Skeletal muscle satellite cell (primary cell): ENCODE data around the gene PAPPA2.

ENCODE experiments used
- H3K27me3 ChIP-seq: 2 replicates; pipeline ENCODE4 v1.7.0; 2013; ENCODE audit warnings: low read length; ENCODE audit not compliant: control insufficient read depth, insufficient read depth
- H3K36me3 ChIP-seq: 2 replicates; pipeline ENCODE4 v1.7.0; 2013; ENCODE audit warnings: mild to moderate bottlenecking, control low read depth, low read length; ENCODE audit not compliant: insufficient read depth
- H3K4me1 ChIP-seq: 2 replicates; pipeline ENCODE4 v1.7.0; 2013; ENCODE audit warnings: low read length; ENCODE audit not compliant: control insufficient read depth, insufficient read depth
- H3K4me2 ChIP-seq: 2 replicates; pipeline ENCODE4 v1.7.0; 2013; ENCODE audit warnings: mild to moderate bottlenecking, low read length
- H3K4me3 ChIP-seq: 2 replicates; pipeline ENCODE4 v1.7.0; 2013; ENCODE audit warnings: low read length
- H3K9ac ChIP-seq: 2 replicates; pipeline ENCODE4 v1.7.0; 2013; ENCODE audit warnings: mild to moderate bottlenecking, low read depth, low read length, moderate library complexity
- H3K9me3 ChIP-seq: replicated peaks from 2 replicates; pipeline ENCODE4 v1.7.0; 2013; ENCODE audit warnings: mild to moderate bottlenecking, control low read depth, low read length

PAPPA2 gene

GRCh38 chr1:176456795-176457194 lies 6.2 kb upstream of the PAPPA2 start:
- no peak overlapping the region for H3K4me2 ChIP-seq
- no peaks in the 10 kb centered on the region for H3K9me3 ChIP-seq
- H3K36me3 ChIP-seq: no peaks in the 10 kb centered on the region
- H3K4me3 ChIP-seq: no peak overlapping the region
- H3K27me3 ChIP-seq: no peaks in the 10 kb centered on the region
- no peak overlapping the region for H3K9ac ChIP-seq
- H3K4me1 ChIP-seq: no peaks in the 10 kb centered on the region

GRCh38 chr1:176460544-176461336 lies 2.2 kb upstream of the PAPPA2 start:
- H3K9me3 ChIP-seq: no peaks in the 10 kb centered on the region
- H3K36me3 ChIP-seq: no peaks in the 10 kb centered on the region
- H3K4me3 ChIP-seq: no peak overlapping the region
- no peak overlapping the region for H3K4me2 ChIP-seq
- no peaks in the 10 kb centered on the region for H3K4me1 ChIP-seq
- no peak overlapping the region for H3K9ac ChIP-seq
- no peaks in the 10 kb centered on the region for H3K27me3 ChIP-seq

DNA sequence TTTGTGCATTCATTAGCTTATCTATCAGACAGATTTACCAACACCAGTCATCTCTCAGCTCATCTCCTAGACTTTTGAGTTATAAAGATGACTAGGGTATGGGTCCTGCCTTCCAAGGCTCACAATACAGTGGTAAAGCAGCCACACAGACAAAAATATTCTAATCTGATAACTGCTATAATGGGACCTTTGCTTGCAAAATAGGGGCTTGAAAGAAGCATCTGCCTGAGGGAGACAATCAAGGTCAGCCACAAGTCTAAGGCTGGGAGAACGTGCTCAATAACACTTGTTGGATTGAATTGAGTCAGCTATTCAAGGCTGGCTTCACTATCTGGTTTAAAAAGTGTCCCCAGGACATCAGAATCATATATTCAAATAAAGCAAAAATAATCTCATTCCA lies 1.4 kb upstream of the PAPPA2 start:
- no peaks in the 10 kb centered on the region for H3K4me1 ChIP-seq
- H3K9me3 ChIP-seq: no peaks in the 10 kb centered on the region
- H3K36me3 ChIP-seq: no peaks in the 10 kb centered on the region
- no peak overlapping the region for H3K4me2 ChIP-seq
- H3K4me3 ChIP-seq: no peak overlapping the region
- no peak overlapping the region for H3K9ac ChIP-seq
- H3K27me3 ChIP-seq: no peaks in the 10 kb centered on the region

- Histone ChIP-seq H3K9ac (no peak overlapping the region), H3K4me2 (no peak overlapping the region), H3K4me3 (no peak overlapping the region), H3K4me1 (no peaks in the 10 kb centered on the region), H3K36me3 (no peaks in the 10 kb centered on the region), H3K9me3 (no peaks in the 10 kb centered on the region), H3K27me3 (no peaks in the 10 kb centered on the region)
Observed at GRCh38 chr1:176466514-176466913, 3.5 kb downstream of the PAPPA2 start.

DNA sequence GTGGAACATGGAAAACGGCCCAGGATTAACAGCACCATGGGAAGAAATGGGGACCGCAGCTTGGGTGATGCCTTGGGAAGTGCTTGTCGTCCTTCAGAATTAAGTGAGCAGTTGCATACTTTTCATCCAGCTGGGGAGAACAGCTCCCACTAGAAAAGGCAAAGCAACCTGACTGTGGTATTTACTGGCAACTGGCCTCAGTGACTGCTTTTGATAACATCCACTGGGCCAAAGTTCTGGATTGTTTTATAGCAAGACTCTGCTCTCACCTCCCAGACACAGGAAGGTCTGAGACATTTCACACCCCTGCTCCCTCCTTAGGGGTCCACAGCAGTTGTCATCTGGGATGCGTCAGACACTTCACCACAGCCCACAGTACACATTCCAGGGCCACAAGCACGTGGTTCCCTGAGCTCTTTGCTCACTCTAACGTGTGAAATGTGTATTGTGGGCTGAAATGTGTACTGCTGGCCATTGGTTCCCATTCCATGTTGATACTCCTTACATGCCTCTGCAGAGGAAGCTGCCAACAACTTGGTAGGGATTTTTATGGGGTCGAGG lies 6.6 kb downstream of the PAPPA2 start:
- Histone ChIP-seq H3K27me3 (no peaks in the 10 kb centered on the region), H3K9me3 (no peaks in the 10 kb centered on the region), H3K36me3 (no peaks in the 10 kb centered on the region), H3K4me1 (no peaks in the 10 kb centered on the region), H3K9ac (no peak overlapping the region), H3K4me2 (no peak overlapping the region), H3K4me3 (no peak overlapping the region)

DNA sequence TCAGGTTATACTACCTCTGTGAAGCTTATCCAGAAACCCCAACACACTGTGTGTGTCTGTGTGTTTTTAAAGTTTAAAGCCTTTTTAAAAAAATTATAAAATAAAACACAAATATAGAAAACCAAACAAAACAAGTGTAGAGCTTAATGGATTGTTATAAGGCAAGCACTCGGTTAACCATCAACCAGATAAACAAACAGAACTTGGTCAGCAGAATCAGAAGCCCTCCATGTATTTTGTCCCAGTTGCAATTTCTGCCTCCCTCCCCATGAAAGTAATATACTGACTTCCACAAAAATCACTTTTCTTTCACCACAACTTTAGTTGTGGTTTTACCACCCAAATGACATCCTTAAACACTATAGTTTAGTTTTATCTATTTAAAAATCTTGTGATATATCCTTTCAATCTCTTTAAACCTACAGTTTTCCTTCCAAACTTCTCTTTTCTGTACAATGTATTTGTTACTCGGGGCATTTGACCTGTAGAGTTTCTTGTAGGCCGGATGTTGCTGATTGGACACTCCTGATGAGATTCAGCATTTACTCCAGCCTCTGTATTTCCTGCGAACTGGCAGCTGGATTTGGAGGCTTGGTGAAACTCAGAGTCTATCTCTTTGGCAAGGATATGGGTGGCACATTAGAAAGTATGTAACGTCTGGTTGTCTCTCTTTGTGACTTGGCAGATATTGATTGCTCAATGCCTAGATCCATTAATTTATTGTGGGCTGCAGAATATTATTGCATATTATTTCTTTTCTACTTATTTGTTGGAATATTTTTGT lies 8.6 kb downstream of the PAPPA2 start:
- no peaks in the 10 kb centered on the region for H3K9me3 ChIP-seq
- no peaks in the 10 kb centered on the region for H3K4me1 ChIP-seq
- no peaks in the 10 kb centered on the region for H3K36me3 ChIP-seq
- no peak overlapping the region for H3K4me2 ChIP-seq
- no peak overlapping the region for H3K9ac ChIP-seq
- H3K4me3 ChIP-seq: no peak overlapping the region
- H3K27me3 ChIP-seq: no peaks in the 10 kb centered on the region

- Histone ChIP-seq H3K4me3 (no peak overlapping the region), H3K27me3 (no peaks in the 10 kb centered on the region), H3K4me2 (no peak overlapping the region), H3K4me1 (no peaks in the 10 kb centered on the region), H3K9me3 (no peaks in the 10 kb centered on the region), H3K9ac (no peak overlapping the region), H3K36me3 (no peaks in the 10 kb centered on the region)
Observed at GRCh38 chr1:176479971-176480370, 17.0 kb downstream of the PAPPA2 start.

GRCh38 chr1:176480750-176481149 lies 17.8 kb downstream of the PAPPA2 start:
- Histone ChIP-seq H3K9ac (no peak overlapping the region), H3K4me2 (no peak overlapping the region), H3K9me3 (no peaks in the 10 kb centered on the region), H3K36me3 (no peaks in the 10 kb centered on the region), H3K4me1 (no peaks in the 10 kb centered on the region), H3K4me3 (no peak overlapping the region), H3K27me3 (no peaks in the 10 kb centered on the region)

DNA sequence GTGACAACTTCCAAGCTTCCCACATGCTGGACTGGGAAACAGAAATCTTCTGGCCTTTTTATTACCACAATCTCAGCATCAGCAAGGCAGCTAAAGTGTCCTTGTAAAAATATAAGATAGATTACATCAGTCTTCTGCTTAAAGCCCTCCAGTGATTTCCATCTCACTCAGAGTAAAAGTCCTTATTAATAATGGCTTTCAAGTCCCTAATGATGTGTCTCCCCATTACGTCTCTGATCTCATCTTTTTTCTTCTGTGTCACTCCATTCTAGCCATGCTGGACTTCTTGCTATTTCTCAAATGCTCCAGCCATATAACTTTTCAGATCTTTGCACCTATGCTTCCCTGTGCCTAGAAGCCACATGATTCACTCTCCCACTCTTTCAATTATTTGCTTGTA lies 22.1 kb downstream of the PAPPA2 start:
- Histone ChIP-seq H3K36me3 (no peaks in the 10 kb centered on the region), H3K4me1 (no peaks in the 10 kb centered on the region), H3K9me3 (no peaks in the 10 kb centered on the region), H3K9ac (no peak overlapping the region), H3K4me2 (no peak overlapping the region), H3K4me3 (no peak overlapping the region), H3K27me3 (no peaks in the 10 kb centered on the region)

- H3K27me3 ChIP-seq: no peaks in the 10 kb centered on the region
- H3K9ac ChIP-seq: no peak overlapping the region
- no peaks in the 10 kb centered on the region for H3K9me3 ChIP-seq
Observed at GRCh38 chr1:176494436-176494835, 31.5 kb downstream of the PAPPA2 start.

DNA sequence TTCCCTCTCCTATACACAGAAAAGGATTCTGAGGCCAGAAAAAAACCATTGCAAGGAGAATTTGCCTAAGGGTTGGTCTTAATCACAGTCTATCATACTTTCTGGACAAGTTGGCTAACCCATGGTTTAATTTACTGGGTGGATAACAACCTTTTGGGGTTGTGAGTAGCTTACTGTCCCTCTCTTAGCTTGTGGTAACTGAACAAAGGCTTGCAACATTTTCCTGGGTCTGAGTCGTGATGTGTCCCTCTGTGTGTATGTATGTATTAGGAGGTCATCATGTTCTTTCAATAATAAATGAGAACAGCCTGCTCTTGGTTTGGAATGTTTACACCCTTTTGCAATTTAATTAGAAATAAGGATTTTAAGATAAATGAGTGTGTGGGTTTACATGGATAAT lies 36.7 kb downstream of the PAPPA2 start:
- Histone ChIP-seq H3K9ac (no peak overlapping the region), H3K4me2 (no peak overlapping the region), H3K4me1 (no peaks in the 10 kb centered on the region), H3K4me3 (no peak overlapping the region), H3K9me3 (no peaks in the 10 kb centered on the region), H3K27me3 (no peaks in the 10 kb centered on the region), H3K36me3 (no peaks in the 10 kb centered on the region)

More at GRCh38 chr1:176494436-176494835, 31.5 kb downstream of the PAPPA2 start:
- no peaks in the 10 kb centered on the region for H3K4me1 ChIP-seq
- no peaks in the 10 kb centered on the region for H3K36me3 ChIP-seq
- H3K4me2 ChIP-seq: no peak overlapping the region
- H3K4me3 ChIP-seq: no peak overlapping the region
